Large intestine (tissue), 3 donors: ENCODE measurements around the gene THSD7A. TPM values are rescaled to one million over a fixed set of nuclear protein-coding genes. Genes with fewer than 3 reads are reported as not detected.

ENCODE experiments used
- DNase-seq, 2 donors: peaks; one replicate each; pipeline versions ENCODE4 v3.0.0 to v3.0.0-alpha.2; 2013
- H3K27ac ChIP-seq: one replicate; pipeline ENCODE4 v1.5.1; 2013; ENCODE audit warnings: low read length
- H3K27me3 ChIP-seq: 2 replicates; pipeline ENCODE4 v1.6.1; 2013; ENCODE audit warnings: low read length; ENCODE audit not compliant: control insufficient read depth, insufficient read depth
- H3K36me3 ChIP-seq: 2 replicates; pipeline ENCODE4 v1.6.1; 2013; ENCODE audit warnings: low read length; ENCODE audit not compliant: control insufficient read depth, insufficient read depth
- H3K4me1 ChIP-seq: one replicate; pipeline ENCODE4 v1.6.1; 2013; ENCODE audit warnings: low read length; ENCODE audit not compliant: control insufficient read depth, insufficient read depth
- H3K4me3 ChIP-seq: one replicate; pipeline ENCODE4 v1.5.1; 2013; ENCODE audit warnings: low read length
- H3K9me3 ChIP-seq: one replicate; pipeline ENCODE4 v1.6.1; 2013; ENCODE audit warnings: mild to moderate bottlenecking, low read depth, low read length, moderate library complexity; ENCODE audit not compliant: control insufficient read depth
- WGBS: methylation state at CpG from one replicate; pipeline ENCODE4 v1.1.5; 2013; ENCODE audit warnings: low lambda C conversion rate; ENCODE audit not compliant: insufficient coverage; 5-methylcytosine and 5-hydroxymethylcytosine counted together
- polyA plus RNA-seq: library from polyadenylated mRNA; unstranded; fragments of 120-200 nt; gene quantifications from one replicate; pipeline ENCODE4 v1.2.1, GENCODE V29; 2013

The THSD7A gene
- polyA plus RNA-seq, 1 donor: 3.7 TPM

GRCh38 chr7:11552676-11553296 is 279.2 kb downstream of the THSD7A start:
- H3K27ac ChIP-seq: no peak overlapping the region
- H3K9me3 ChIP-seq: no peaks in the 10 kb centered on the region
- no peaks in the 10 kb centered on the region for H3K4me1 ChIP-seq
- WGBS: no CpG with 5 or more reads among the region's 6 CpGs
- DNase-seq: no peak
- H3K36me3 ChIP-seq: no peaks in the 10 kb centered on the region
- no peaks in the 10 kb centered on the region for H3K27me3 ChIP-seq
- no peak overlapping the region for H3K4me3 ChIP-seq

GRCh38 chr7:11551470-11551869 is 280.5 kb downstream of the THSD7A start:
- Histone ChIP-seq H3K36me3 (no peaks in the 10 kb centered on the region), H3K27ac (no peak overlapping the region), H3K9me3 (no peaks in the 10 kb centered on the region), H3K4me3 (no peak overlapping the region), H3K27me3 (no peaks in the 10 kb centered on the region), H3K4me1 (no peaks in the 10 kb centered on the region)
- no peak for DNase-seq

DNA sequence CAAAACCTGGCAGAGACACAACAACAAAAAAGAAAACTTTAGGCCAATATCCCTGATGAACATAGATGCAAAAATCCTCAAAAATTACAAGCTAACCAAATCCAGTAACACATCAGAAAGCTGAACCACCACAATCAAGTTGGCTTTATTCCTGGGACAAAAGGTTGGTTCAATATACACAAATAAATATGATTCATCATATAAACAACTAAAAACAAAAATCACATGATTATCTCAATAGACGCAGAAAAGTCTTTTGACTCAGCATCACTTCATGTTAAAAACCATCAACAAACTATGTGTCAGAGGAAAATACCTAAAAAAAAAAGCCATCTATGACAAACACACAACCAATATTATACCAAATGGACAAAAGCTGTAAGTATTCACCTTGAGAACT is 283.5 kb downstream of the THSD7A start:
- no CpG with 5 or more reads among the region's 1 CpG for WGBS
- no peaks in the 10 kb centered on the region for H3K36me3 ChIP-seq
- H3K27me3 ChIP-seq: no peaks in the 10 kb centered on the region
- H3K9me3 ChIP-seq: no peaks in the 10 kb centered on the region
- no peaks in the 10 kb centered on the region for H3K4me1 ChIP-seq
- H3K4me3 ChIP-seq: no peak overlapping the region
- H3K27ac ChIP-seq: no peak overlapping the region
- no peak for DNase-seq

GRCh38 chr7:11541330-11541729 is 290.7 kb downstream of the THSD7A start:
- Histone ChIP-seq H3K9me3 (no peaks in the 10 kb centered on the region), H3K27ac (no peak overlapping the region), H3K36me3 (no peaks in the 10 kb centered on the region), H3K4me1 (no peaks in the 10 kb centered on the region), H3K27me3 (no peaks in the 10 kb centered on the region), H3K4me3 (no peak overlapping the region)
- DNase-seq: no peak
- WGBS: 100% methylated on average over 5 of the region's 8 CpGs

GRCh38 chr7:11540271-11540761 is 291.7 kb downstream of the THSD7A start:
- H3K27me3 ChIP-seq: no peaks in the 10 kb centered on the region
- no peak overlapping the region for H3K27ac ChIP-seq
- 86% methylated on average over 1 of the region's 3 CpGs for WGBS
- no peak overlapping the region for H3K4me3 ChIP-seq
- no peaks in the 10 kb centered on the region for H3K9me3 ChIP-seq
- no peaks in the 10 kb centered on the region for H3K36me3 ChIP-seq
- H3K4me1 ChIP-seq: no peaks in the 10 kb centered on the region
- peak in 1 of 2 donors; percentile 2 for DNase-seq

DNA sequence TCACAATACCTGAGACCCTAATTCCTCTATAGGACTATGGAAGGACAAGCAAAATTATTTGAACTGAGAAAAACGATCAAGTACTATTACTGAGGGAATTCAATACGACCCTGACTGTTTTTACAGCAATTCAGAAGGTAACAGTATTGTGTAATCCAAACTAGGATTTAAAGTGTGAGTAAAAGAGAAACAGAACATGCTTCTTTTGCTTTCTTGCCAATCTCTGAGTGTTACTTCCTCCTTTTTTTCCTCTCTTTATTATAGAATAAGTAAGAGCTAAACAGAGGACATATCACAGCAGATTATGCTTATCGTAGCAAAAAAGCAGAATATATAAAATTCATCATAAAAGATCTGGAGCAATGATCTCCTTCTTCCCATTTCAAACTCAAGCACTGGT is 292.1 kb downstream of the THSD7A start:
- H3K4me1 ChIP-seq: no peaks in the 10 kb centered on the region
- no peak overlapping the region for H3K4me3 ChIP-seq
- no peak overlapping the region for H3K27ac ChIP-seq
- no peaks in the 10 kb centered on the region for H3K27me3 ChIP-seq
- no peak for DNase-seq
- WGBS: 58% methylated on average over 3 of the region's 3 CpGs
- H3K36me3 ChIP-seq: no peaks in the 10 kb centered on the region
- H3K9me3 ChIP-seq: no peaks in the 10 kb centered on the region

DNA sequence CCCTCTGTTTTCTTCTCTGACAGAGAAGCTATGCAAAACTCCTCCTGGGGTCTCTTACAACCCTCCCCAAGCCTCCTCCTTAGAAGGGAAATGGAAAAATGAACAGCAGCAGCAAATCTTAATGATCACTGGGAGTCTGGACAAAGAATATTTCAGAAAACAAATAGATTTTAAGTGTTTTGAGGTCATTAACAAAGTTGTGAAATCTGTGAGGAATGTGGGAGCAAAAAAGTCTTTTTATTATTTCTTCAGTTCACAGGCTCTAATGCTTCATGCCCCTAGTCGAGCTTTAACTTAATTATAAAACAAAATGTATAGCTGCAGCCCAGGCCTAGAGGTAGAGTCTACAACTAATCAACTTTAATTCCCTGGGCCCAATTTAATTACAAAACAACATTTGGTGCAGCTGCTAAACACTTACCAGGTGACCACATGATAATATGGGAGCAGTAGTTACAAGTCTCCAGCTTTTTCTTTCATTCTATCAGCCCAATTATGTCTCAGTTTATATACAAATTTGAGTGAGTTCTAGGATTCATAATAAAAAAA is 293.2 kb downstream of the THSD7A start:
- no CpG with 5 or more reads among the region's 1 CpG for WGBS
- Histone ChIP-seq H3K9me3 (no peaks in the 10 kb centered on the region), H3K4me3 (no peak overlapping the region), H3K27me3 (no peaks in the 10 kb centered on the region), H3K36me3 (no peaks in the 10 kb centered on the region), H3K27ac (no peak overlapping the region), H3K4me1 (no peaks in the 10 kb centered on the region)
- DNase-seq: no peak

DNA sequence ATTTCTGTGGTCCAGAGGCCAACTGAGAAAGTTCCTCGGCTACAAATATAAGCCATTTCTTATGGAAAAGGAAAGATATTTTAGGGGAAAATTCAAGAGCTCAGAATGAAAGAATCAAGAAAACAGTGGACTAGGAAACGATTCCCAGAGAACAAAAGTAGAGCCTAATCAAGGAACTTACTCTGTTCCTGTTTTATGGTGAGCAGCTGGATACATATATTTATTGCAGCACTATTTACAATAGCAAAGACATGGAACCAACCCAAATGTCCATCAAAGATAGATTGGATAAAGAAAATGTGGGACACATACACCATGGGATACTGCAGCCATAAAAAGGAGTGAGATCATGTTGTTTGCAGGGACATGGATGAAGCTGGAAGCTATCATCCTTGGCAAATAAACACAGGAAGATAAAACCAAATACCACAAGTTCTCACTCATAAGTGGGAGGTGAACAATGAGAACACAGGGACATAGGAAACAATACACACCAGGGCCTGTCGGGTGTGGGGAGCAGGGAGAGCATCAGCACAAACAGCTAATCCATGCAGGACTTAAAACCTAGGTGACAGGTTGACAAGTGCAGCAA is 298.7 kb downstream of the THSD7A start:
- Histone ChIP-seq H3K4me3 (no peak overlapping the region), H3K36me3 (no peaks in the 10 kb centered on the region)
- 67% methylated on average over 1 of the region's 3 CpGs for WGBS

GRCh38 chr7:11529382-11529781 is 302.6 kb downstream of the THSD7A start:
- WGBS: no CpG with 5 or more reads among the region's 3 CpGs
- Histone ChIP-seq H3K4me3 (no peak overlapping the region), H3K9me3 (no peaks in the 10 kb centered on the region), H3K36me3 (no peaks in the 10 kb centered on the region), H3K4me1 (no peaks in the 10 kb centered on the region), H3K27me3 (no peaks in the 10 kb centered on the region), H3K27ac (no peak overlapping the region)
- no peak for DNase-seq

More for the DNA sequence above, 298.7 kb downstream of the THSD7A start:
- Histone ChIP-seq H3K27me3 (no peaks in the 10 kb centered on the region), H3K4me1 (no peaks in the 10 kb centered on the region), H3K9me3 (no peaks in the 10 kb centered on the region), H3K27ac (no peak overlapping the region)
- DNase-seq: no peak

- Histone ChIP-seq H3K27me3 (no peaks in the 10 kb centered on the region), H3K4me3 (no peak overlapping the region), H3K4me1 (no peaks in the 10 kb centered on the region), H3K27ac (no peak overlapping the region), H3K36me3 (no peaks in the 10 kb centered on the region), H3K9me3 (no peaks in the 10 kb centered on the region)
- WGBS: no CpG with 5 or more reads among the region's 2 CpGs
- no peak for DNase-seq
These were observed 304.3 kb downstream of the THSD7A start for GRCh38 chr7:11527707-11528106.
